HFFc6 (cell line): ENCODE data around the gene MRTFB. TPM values are rescaled to one million over a fixed set of nuclear protein-coding genes. Genes with fewer than 3 reads are reported as not detected.

Experiments
- DNase-seq: peaks from one replicate; pipeline ENCODE4 v3.0.0-alpha.2; 2018
- H3K27ac Mint-ChIP-seq: 2 replicates; pipeline ENCODE4 v1.8.0; 2020; ENCODE audit warnings: mild to moderate bottlenecking, mixed read lengths
- H3K27me3 Mint-ChIP-seq: 2 replicates; pipeline ENCODE4 v1.8.0; 2021; ENCODE audit warnings: mild to moderate bottlenecking, moderate library complexity, mixed read lengths; ENCODE audit not compliant: insufficient read depth
- H3K36me3 Mint-ChIP-seq: 2 replicates; pipeline ENCODE4 v1.8.0; 2021; ENCODE audit warnings: low read depth, mixed read lengths
- H3K4me1 Mint-ChIP-seq: 2 replicates; pipeline ENCODE4 v1.8.0; 2020; ENCODE audit warnings: low read depth, mixed read lengths
- H3K4me3 Mint-ChIP-seq: 2 replicates; pipeline ENCODE4 v1.8.0; 2020; ENCODE audit warnings: mild to moderate bottlenecking, moderate library complexity, mixed read lengths
- H3K9me3 Mint-ChIP-seq: 2 replicates; pipeline ENCODE4 v1.8.0; 2020; ENCODE audit warnings: mild to moderate bottlenecking, mixed read lengths
- total RNA-seq, 6 experiments: library from RNA; stranded (reverse); fragmentation: NEBNext Ultra II Directional; extraction: Animal tissue kit (Norgen Biotek cat#: 25700); gene quantifications; 2 replicates in 1 of 6; 3 replicates in 5 of 6; pipeline ENCODE4 v1.2.3, GENCODE V29; 2021
- TF ChIP-seq, protein P1 (sequence below): fragments of 200-600 bp; sonication (generic); IDR thresholded peaks from 2 replicates; pipeline ENCODE4 v1.5.0; 2021; ENCODE audit warnings: antibody characterized with exemption, mild to moderate bottlenecking

Gene MRTFB
- total RNA-seq, 6 experiments from 2014 or later, result 10.3 to 16.9 (median 14.0) TPM

DNA sequence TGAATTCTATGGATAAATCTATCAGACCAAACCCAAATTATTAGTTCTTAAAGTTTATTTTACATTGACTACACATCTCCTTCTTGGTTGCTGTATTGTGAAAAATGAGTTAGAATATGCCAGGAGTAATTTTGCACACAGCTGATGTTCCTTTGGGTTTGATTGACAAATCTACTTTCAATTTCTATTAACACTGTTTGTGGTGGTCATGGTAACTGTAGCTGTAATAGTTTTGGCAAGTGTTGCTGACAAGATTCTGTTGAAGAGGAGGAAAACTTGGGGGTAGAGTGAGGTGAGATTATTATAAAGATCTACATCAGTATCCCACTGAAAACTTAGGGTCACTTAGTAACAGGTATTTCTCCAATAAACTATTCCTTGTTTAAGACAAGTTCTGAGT, 30.3 kb downstream of the MRTFB start:
- Mint-ChIP-seq H3K9me3 (no peaks in the 10 kb centered on the region), H3K4me3 (no peak overlapping the region), H3K27ac (no peak overlapping the region), H3K27me3 (no peaks in the 10 kb centered on the region), H3K36me3 (no peaks in the 10 kb centered on the region; the same call in 1 of the 2 replicates), H3K4me1 (peaks cover 34% of the 10 kb centered on the region)
- no peak for DNase-seq
- TF ChIP-seq, protein P1, sequence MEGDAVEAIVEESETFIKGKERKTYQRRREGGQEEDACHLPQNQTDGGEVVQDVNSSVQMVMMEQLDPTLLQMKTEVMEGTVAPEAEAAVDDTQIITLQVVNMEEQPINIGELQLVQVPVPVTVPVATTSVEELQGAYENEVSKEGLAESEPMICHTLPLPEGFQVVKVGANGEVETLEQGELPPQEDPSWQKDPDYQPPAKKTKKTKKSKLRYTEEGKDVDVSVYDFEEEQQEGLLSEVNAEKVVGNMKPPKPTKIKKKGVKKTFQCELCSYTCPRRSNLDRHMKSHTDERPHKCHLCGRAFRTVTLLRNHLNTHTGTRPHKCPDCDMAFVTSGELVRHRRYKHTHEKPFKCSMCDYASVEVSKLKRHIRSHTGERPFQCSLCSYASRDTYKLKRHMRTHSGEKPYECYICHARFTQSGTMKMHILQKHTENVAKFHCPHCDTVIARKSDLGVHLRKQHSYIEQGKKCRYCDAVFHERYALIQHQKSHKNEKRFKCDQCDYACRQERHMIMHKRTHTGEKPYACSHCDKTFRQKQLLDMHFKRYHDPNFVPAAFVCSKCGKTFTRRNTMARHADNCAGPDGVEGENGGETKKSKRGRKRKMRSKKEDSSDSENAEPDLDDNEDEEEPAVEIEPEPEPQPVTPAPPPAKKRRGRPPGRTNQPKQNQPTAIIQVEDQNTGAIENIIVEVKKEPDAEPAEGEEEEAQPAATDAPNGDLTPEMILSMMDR, result no peak

DNA sequence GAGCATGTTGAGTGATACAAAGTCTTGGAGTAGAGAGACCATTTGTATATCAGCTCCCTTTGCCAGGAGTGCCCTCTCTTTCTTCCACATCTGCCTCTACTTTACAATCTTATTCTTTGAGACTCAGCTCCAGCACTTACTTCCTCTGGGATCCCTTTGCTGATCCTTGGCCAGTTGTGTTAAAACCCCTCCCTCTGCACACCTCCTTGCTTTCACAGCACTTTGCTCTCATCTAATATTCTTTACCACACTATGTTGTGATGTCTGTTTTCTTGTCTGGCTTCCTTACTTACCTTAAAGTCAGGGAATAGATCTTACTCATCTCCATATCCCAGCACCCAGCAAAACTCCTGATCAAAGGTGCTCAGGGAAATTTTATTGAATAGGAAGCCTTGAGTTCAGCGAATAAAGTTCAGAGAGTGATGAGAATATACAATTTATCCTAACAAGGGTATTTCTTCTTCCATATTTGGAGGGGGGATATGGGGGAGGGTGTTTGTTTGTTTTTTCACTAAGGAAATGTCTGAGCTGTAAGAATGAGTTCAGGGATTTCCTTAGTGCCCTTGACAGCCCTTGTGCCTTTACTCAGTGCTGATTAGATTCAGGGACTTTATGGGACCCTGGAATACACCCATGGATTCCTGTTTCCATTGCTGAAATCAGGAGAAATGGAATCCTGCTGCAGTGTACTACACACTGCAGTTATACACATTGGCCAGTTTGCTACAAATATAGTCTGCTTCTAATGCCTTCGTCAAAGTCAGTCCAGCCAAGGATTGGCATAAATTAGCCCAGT, 32.0 kb downstream of the MRTFB start:
- H3K27ac Mint-ChIP-seq, result no peak overlapping the region
- peaks cover 17% of the 10 kb centered on the region for H3K4me1 Mint-ChIP-seq
- TF ChIP-seq, protein P1, result no peak
- no peaks in the 10 kb centered on the region for H3K36me3 Mint-ChIP-seq
- no peaks in the 10 kb centered on the region for H3K27me3 Mint-ChIP-seq
- no peak overlapping the region for H3K4me3 Mint-ChIP-seq
- no peak for DNase-seq
- H3K9me3 Mint-ChIP-seq, result no peaks in the 10 kb centered on the region

DNA sequence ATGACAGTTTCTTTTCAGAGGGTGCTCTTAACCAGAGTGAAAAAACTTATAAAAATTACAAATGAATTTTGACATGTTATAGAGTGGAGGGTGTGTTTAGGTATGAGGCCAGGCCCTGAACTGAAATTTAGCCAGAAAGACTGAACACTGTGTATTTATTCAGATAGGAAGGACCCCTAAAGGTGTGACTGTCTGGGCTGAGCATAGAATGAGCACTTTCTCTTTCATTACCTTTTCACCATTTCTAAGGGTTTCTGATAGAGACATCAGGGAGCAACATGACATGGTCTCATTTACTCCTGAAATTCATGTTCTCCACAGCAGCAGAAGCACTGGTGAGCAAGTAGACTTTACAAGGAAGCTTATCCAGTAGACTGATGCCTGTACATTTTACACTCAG, 32.9 kb downstream of the MRTFB start:
- no peaks in the 10 kb centered on the region for H3K27me3 Mint-ChIP-seq
- H3K27ac Mint-ChIP-seq, result no peak overlapping the region
- TF ChIP-seq, protein P1, result no peak
- no peaks in the 10 kb centered on the region for H3K9me3 Mint-ChIP-seq
- no peak overlapping the region for H3K4me3 Mint-ChIP-seq
- DNase-seq, result no peak
- H3K36me3 Mint-ChIP-seq, result no peaks in the 10 kb centered on the region
- peaks cover 12% of the 10 kb centered on the region; the same call in 1 of the 2 replicates for H3K4me1 Mint-ChIP-seq

DNA sequence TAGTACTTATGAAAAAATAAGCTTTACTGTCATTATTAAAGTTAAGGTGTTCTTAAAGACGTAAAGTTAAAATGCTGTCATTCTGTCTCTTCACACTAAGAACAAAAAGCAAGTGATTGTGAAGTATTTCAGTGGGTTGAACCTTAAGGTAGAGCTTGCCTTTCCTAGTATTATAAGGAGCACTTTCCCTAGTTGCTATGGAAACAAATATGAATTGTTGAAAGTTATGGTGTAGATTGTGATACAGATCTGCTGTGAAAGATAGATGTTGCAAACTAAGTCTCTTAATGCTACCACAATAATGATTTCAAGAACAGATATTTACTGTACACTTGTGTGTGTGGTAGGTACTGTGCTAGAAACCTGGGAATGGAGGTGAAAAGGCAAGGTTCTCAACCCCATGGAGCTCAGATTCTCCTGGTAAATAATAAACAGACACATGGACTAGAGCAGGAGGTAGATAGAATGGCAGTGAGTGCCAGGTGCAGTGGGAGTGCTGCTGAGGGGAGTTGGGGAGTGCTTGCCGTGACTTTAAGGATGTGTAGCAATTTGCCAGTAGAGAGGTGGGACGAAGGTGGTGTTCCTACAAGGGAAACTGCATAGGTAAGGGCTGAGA, 34.7 kb downstream of the MRTFB start:
- H3K9me3 Mint-ChIP-seq, result no peaks in the 10 kb centered on the region
- no peaks in the 10 kb centered on the region for H3K36me3 Mint-ChIP-seq
- peaks cover 26% of the 10 kb centered on the region for H3K4me1 Mint-ChIP-seq
- TF ChIP-seq, protein P1, result no peak
- DNase-seq, result no peak
- H3K4me3 Mint-ChIP-seq, result no peak overlapping the region
- no peak overlapping the region for H3K27ac Mint-ChIP-seq
- H3K27me3 Mint-ChIP-seq, result no peaks in the 10 kb centered on the region

DNA sequence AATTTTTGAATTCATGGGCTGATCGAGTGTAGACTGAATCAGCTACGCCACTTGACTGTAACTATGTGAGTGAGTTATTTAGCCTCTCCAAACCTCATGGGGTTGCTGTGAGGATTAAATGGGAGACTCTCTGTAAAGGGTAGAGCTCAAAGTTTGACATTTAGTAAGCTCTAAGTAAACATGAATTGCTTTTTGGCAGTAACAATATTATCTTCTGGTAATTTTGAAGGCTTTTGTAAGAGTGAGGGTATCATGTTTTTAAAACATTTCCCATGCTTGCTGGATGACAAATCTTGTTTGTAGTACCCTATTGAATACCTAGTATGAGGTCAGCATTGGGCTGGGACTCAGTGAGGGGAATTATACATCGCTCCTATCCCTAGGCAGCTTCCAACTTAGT, 35.3 kb downstream of the MRTFB start:
- Mint-ChIP-seq H3K9me3 (no peaks in the 10 kb centered on the region), H3K27ac (no peak overlapping the region), H3K27me3 (no peaks in the 10 kb centered on the region), H3K4me1 (peaks cover 32% of the 10 kb centered on the region), H3K4me3 (no peak overlapping the region), H3K36me3 (no peaks in the 10 kb centered on the region)
- no peak for DNase-seq
- TF ChIP-seq, protein P1, result no peak
